Measurements from ENCODE around the gene ABHD6.

DNA sequence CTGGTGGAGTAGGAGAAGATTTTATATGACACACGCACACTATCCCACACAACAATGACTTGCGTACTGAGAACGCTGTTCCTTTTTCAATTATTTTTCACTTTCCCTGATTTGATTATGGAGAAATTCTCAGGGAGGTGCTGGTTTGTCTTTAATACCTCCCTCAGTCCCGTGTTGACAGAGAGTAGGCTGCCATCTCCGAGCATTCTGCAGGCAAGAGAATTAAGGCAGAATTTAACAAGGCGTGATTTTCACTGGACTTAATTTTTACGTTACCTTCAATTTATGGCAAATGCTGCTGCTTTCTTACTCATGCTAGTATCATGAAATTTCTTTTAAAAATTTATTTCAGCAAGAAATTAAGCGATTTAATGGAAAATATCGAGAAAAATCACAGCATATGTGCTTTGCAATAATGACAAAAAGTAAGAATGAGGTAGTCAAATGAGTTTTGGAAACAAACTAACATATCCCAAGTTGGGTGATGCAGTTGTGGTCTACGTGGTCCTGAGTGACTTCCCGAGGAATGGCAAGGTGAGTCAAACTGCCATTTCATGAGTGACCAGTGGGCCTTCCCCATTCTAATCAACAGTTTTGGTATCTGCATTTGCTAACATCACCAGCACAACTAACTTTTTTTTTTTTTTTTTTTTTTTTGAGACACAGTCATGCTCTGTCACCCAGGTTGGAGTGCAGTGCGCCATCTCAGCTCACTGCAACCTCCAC is 43.7 kb upstream of the ABHD6 start:
- TF ChIP-seq CTCF (conservative IDR thresholded peaks at IDR 0.05) (no peak), EZH2 (IDR thresholded peaks at IDR 0.05; ENCODE audit: low read depth) (no peak)
